ENCODE data around the gene MAPRE2.

Gene MAPRE2

DNA sequence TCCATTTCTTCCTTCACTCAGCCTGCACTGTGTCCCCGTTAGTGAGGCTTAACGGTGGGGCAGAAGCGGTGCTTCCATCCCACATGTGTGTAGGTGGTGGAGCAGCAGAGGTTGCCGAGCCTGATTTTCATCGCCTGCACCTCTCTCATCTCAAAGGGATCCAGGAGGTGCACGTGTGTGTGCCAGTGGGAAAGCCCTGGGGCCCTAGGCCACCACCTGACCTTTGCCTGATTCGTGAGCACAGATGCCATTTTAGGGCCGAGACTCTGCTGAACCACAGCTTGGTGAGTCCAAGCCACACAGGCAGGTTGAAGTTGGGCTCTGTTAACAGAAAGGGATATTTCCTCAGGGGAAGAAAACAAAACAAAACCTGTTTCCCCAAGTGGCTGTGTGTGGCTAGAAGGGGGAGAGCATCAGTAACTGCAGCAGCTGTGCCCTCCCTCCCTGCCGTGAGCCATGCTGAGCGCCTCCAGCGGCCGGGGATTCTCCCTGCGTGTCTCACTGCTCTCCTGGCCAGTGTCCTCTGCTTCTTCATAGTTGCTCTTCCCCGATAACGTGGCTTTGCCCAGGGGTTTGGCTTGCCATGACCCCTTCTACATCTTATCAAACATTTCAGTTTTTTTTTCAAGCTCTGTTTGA lies 81.5 kb downstream of the MAPRE2 start:
- no peak overlapping the region for H3K4me3 ChIP-seq (ENCODE audit: low read depth, low read length)
- DNase-seq (ENCODE audit: low read depth): no peak
- TF ChIP-seq, protein P1, sequence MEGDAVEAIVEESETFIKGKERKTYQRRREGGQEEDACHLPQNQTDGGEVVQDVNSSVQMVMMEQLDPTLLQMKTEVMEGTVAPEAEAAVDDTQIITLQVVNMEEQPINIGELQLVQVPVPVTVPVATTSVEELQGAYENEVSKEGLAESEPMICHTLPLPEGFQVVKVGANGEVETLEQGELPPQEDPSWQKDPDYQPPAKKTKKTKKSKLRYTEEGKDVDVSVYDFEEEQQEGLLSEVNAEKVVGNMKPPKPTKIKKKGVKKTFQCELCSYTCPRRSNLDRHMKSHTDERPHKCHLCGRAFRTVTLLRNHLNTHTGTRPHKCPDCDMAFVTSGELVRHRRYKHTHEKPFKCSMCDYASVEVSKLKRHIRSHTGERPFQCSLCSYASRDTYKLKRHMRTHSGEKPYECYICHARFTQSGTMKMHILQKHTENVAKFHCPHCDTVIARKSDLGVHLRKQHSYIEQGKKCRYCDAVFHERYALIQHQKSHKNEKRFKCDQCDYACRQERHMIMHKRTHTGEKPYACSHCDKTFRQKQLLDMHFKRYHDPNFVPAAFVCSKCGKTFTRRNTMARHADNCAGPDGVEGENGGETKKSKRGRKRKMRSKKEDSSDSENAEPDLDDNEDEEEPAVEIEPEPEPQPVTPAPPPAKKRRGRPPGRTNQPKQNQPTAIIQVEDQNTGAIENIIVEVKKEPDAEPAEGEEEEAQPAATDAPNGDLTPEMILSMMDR (IDR thresholded peaks at IDR 0.05; ENCODE audit: insufficient read depth, low read depth, low read length, missing control alignments): no peak

DNA sequence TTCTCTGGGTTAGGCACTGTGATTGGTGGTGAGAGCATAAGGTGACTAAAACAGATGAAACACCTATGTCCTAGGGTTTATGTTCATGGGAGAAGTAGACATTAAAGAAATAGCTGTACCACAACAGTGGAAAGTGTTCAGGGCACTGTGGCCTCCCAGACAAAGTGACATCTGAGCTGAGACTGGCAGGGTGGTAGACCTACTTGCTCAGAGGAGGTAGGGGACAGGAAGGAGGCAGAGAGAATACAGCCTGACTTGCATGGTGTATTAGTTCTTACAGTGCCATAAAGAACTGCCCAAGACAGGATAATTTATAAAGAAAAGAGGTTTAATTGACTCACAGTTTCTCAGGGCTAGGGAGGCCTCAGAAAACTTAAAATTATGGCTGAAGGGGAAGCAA lies 82.6 kb downstream of the MAPRE2 start:
- DNase-seq (ENCODE audit: low read depth): no peak
- TF ChIP-seq, protein P1 (IDR thresholded peaks at IDR 0.05; ENCODE audit: insufficient read depth, low read depth, low read length, missing control alignments): no peak

DNA sequence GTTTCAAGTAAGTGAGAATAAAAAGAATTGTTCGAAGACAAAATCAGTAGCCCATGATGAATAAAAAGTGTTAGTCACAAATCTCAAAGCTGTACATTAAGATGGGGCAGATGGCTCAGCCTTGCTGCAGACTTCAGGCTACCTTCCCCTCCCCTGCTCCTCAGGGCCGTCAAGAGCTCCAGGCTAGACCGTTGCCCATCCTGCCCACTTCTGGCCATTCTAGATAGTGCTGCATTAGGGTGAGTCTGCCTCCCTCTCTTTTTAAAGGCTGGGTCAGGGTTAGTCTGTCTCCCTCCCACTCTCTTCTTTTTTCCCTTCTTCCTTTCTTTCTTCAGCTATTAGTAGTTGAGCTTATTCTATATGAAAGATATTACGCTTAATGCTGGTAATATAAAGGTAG lies 86.0 kb downstream of the MAPRE2 start:
- H3K4me3 ChIP-seq (ENCODE audit: low read depth, low read length): no peak overlapping the region
- TF ChIP-seq, protein P1 (IDR thresholded peaks at IDR 0.05; ENCODE audit: insufficient read depth, low read depth, low read length, missing control alignments): no peak
- DNase-seq (ENCODE audit: low read depth): peak; percentile 13

More for the DNA sequence above, 82.6 kb downstream of the MAPRE2 start:
- no peak overlapping the region for H3K4me3 ChIP-seq (ENCODE audit: low read depth, low read length)

DNA sequence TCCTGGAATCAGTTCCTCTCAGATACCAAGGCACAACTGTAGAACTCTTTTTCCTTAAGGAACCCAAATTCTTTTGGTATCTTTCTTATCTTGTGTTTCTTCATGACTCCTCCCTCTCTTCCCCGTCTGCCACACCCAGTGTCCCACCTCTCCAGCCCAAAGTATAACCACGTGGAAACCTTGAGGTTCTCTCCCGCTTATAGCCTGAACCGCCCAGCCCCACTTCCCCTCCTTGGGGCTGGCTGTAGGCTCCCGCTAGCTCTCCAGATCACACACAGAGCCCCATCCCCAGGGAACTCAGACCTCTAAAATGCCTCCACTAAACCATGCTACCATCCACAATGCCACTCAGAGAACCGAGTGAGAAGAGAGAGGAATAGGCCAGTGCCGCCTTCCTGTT lies 87.5 kb downstream of the MAPRE2 start:
- DNase-seq (ENCODE audit: low read depth): no peak
- H3K4me3 ChIP-seq (ENCODE audit: low read depth, low read length): no peak overlapping the region
- TF ChIP-seq, protein P1 (IDR thresholded peaks at IDR 0.05; ENCODE audit: insufficient read depth, low read depth, low read length, missing control alignments): no peak

DNA sequence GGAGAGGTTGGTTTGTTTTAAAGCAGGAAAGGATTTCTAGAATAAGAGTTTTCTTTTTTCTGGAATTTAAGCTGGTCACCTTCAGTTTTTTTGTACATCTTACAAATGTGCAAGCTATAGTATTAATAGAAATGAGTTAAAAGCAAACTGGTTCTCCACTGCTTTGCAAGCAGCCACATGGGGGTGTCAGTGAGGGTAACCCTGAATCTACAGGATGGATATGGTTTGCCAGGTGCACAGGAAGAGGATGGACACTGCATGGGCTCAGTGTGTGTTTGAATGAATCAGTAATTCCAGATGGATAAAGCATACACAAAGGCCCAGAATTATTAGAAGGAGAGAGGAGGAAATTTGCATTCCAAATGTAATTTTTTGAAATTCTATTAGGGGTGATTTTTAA lies 89.0 kb downstream of the MAPRE2 start:
- DNase-seq (ENCODE audit: low read depth): no peak
- H3K4me3 ChIP-seq (ENCODE audit: low read depth, low read length): no peak overlapping the region
- TF ChIP-seq, protein P1 (IDR thresholded peaks at IDR 0.05; ENCODE audit: insufficient read depth, low read depth, low read length, missing control alignments): no peak

DNA sequence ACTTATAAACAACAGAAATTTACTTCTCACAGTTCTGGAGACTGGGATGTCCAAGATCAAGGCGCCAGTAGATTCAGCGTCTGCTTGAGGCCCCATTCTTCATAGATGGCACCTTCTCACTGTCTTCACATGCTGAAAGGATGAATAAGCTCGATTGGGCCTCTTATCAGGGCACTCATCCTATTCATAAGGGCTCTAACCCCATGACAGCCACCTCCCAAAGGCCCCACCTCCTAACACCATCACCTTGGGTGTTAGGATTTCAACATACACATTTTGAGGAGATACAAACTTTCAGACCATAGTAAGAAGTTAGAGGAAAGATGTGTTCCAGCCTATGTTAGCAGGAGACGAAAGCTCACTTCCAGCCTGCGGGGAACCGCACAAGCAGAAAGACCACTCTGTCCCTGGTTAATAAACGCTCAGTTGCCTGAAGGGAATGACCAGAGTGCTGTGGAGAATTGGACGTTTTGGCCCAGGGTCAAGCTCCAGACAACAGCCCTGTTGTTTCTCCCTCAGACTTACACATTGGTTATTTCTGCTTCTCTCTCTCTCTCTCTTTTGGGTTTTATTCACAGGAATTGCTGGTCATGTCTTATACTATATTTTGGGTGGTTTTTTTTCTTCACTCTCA lies 90.3 kb downstream of the MAPRE2 start:
- no peak for DNase-seq (ENCODE audit: low read depth)
- no peak overlapping the region for H3K4me3 ChIP-seq (ENCODE audit: low read depth, low read length)
- TF ChIP-seq, protein P1 (IDR thresholded peaks at IDR 0.05; ENCODE audit: insufficient read depth, low read depth, low read length, missing control alignments): no peak

Measured in GM12865 (cell line).